Ovary (tissue), 9 donors: Measurements from ENCODE around the gene SPEG. TPM values are rescaled to one million over a fixed set of nuclear protein-coding genes. Genes with fewer than 3 reads are reported as not detected.

ENCODE experiments used
- DNase-seq, 5 donors: peaks; one replicate each; pipeline ENCODE4 v3.0.0-alpha.2; 2019 to 2020
- H3K27ac ChIP-seq, 2 donors: fragments of 200-600 bp; one replicate each; pipeline versions ENCODE4 v1.5.1 to v1.8.0; 2019 to 2022
- H3K27me3 ChIP-seq: fragments of 200-600 bp; one replicate; pipeline ENCODE4 v1.8.0; 2022
- H3K36me3 ChIP-seq: fragments of 200-600 bp; sonication (generic); one replicate; pipeline ENCODE4 v1.5.1; 2019
- H3K4me1 ChIP-seq: one replicate; pipeline ENCODE4 v1.8.1; 2013; ENCODE audit warnings: mild to moderate bottlenecking, moderate library complexity; ENCODE audit not compliant: insufficient read depth
- H3K4me3 ChIP-seq: fragments of 200-600 bp; sonication (generic); one replicate; pipeline ENCODE4 v1.5.1; 2017
- H3K9me3 ChIP-seq, 2 donors: fragments of 200-600 bp in 1 of 2; sonication (generic) in 1 of 2; one replicate each; pipeline versions ENCODE4 v1.5.1 to v1.8.1; 2013 to 2019; ENCODE audit warnings: mild to moderate bottlenecking in 1 of 2, moderate library complexity in 1 of 2
- CTCF ChIP-seq, 3 donors: fragments of 450-650 bp in 2 of 3; fragments of 200-600 bp in 1 of 3; IDR thresholded peaks; one replicate each; pipeline versions ENCODE4 v1.5.1 to v1.8.0; 2016 to 2022; ENCODE audit warnings: antibody characterized with exemption in 3 of 3, mild to moderate bottlenecking in 1 of 3
- EP300 ChIP-seq: sonication (generic); formaldehyde crosslinking; IDR thresholded peaks from one replicate; pipeline ENCODE4 v1.6.1; 2017; ENCODE audit warnings: antibody characterized with exemption
- POLR2A ChIP-seq: fragments of 450-650 bp; IDR thresholded peaks from one replicate; pipeline ENCODE4 v1.6.1; 2017; ENCODE audit warnings: antibody characterized with exemption, mild to moderate bottlenecking, moderate library complexity
- WGBS, 3 donors: extraction: QIAGEN DNeasy Blood & Tissue Kit in 1 of 3; methylation state at CpG; one replicate each; pipeline versions ENCODE4 v1.1.5 to v1.1.7; 2013 to 2017; 5-methylcytosine and 5-hydroxymethylcytosine counted together
- intact Hi-C, 4 donors: fragments of 100-400 bp; cut with DNase I; formaldehyde crosslinking; loops; one replicate each; pipeline versions ENCODE4 v1.11.0 to v1.15.1; 2022 to 2023
- polyA plus RNA-seq, 2 donors: library from polyadenylated mRNA; stranded (reverse); fragments of 200-250 nt in 1 of 2; fragments of 350-450 nt in 1 of 2; fragmentation: Illumina TruSeq in 1 of 2; extraction: RNeasy Lipid Tissue Mini Kit (QIAGEN cat#74804) in 1 of 2; gene quantifications; one replicate each; pipeline ENCODE4 v1.2.3, GENCODE V29; 2013 to 2014
- total RNA-seq, 7 donors: library from RNA; depleted of rRNA in 2 of 7; stranded (reverse); fragments of >200 nt in 2 of 7; fragmentation: NEBNext Ultra II Directional in 3 of 7; extraction: Animal tissue kit (Norgen Biotek cat#: 25700) in 3 of 7; gene quantifications; one replicate each; pipeline versions ENCODE4 v1.1.0 to v1.2.4, GENCODE V29; 2016 to 2023
- donor health status: DM: no; HTN: no; CAD: no; lungs with moderate emphysema.
- donor health status: DM: no; HTN: no; CAD: no.
- donor health status: Bipolar disorder and iron deficiency.
- donor health status: DM: yes; HTN: yes; CAD: no.
- donor health status: DM: no; HTN: no; CAD: no.
- donor health status: DM: yes; HTN: yes; CAD: no.

SPEG gene
- total and polyA plus RNA-seq, 9 donors: 9.9 to 79.7 (median 29.6) TPM

GRCh38 chr2:219437141-219437540, 2.5 kb downstream of the SPEG start:
- no peak for DNase-seq
- intact Hi-C loops: no loop called here
- Histone ChIP-seq H3K27ac (no peak overlapping the region), H3K4me1 (peaks cover 2% of the 10 kb centered on the region), H3K27me3 (no peaks in the 10 kb centered on the region), H3K9me3 (no peaks in the 10 kb centered on the region), H3K4me3 (no peak overlapping the region), H3K36me3 (no peaks in the 10 kb centered on the region)
- TF ChIP-seq EP300: no peak
- no peak for TF ChIP-seq POLR2A
- TF ChIP-seq CTCF (IDR thresholded peaks at IDR 0.05): no peak
- 82 to 92% (median 91%) methylated on average over 3 of the region's 3 CpGs for WGBS, 3 donors

GRCh38 chr2:219437690-219438206, 3.1 kb downstream of the SPEG start:
- TF ChIP-seq EP300 (no peak), CTCF (IDR thresholded peaks at IDR 0.05) (no peak), POLR2A (no peak)
- peak in 1 of 5 donors; percentile 12 for DNase-seq
- Histone ChIP-seq H3K4me1 (peaks cover 4% of the 10 kb centered on the region), H3K36me3 (no peaks in the 10 kb centered on the region), H3K27me3 (no peaks in the 10 kb centered on the region), H3K4me3 (no peak overlapping the region), H3K9me3 (no peaks in the 10 kb centered on the region), H3K27ac (no peak overlapping the region)
- 53 to 81% (median 80%) methylated on average over 6 of the region's 6 CpGs for WGBS, 3 donors
- intact Hi-C loops: no loop called here

- 87 to 96% (median 89%) methylated on average over 4 of the region's 4 CpGs for WGBS, 3 donors
- DNase-seq: no peak
- intact Hi-C loops: no loop called here
- H3K4me1 ChIP-seq: peaks cover 7% of the 10 kb centered on the region
- H3K9me3 ChIP-seq: no peaks in the 10 kb centered on the region
- H3K4me3 ChIP-seq: no peak overlapping the region
- H3K27ac ChIP-seq: no peak overlapping the region
- no peaks in the 10 kb centered on the region for H3K27me3 ChIP-seq
- no peaks in the 10 kb centered on the region for H3K36me3 ChIP-seq
- TF ChIP-seq POLR2A: no peak
- no peak for TF ChIP-seq CTCF (IDR thresholded peaks at IDR 0.05)
- no peak for TF ChIP-seq EP300
Measured at GRCh38 chr2:219438453-219438852, 3.8 kb downstream of the SPEG start.

- H3K9me3 ChIP-seq: no peaks in the 10 kb centered on the region
- intact Hi-C loops: no loop called here
- TF ChIP-seq POLR2A (no peak), CTCF (IDR thresholded peaks at IDR 0.05) (no peak), EP300 (no peak)
- no peak for DNase-seq
- 37 to 65% (median 64%) methylated on average over 6 of the region's 6 CpGs for WGBS, 3 donors
- H3K4me1 ChIP-seq: peaks cover 7% of the 10 kb centered on the region
- no peaks in the 10 kb centered on the region for H3K27me3 ChIP-seq
- H3K27ac ChIP-seq: no peak overlapping the region
- H3K4me3 ChIP-seq: no peak overlapping the region
- H3K36me3 ChIP-seq: no peaks in the 10 kb centered on the region
Measured at GRCh38 chr2:219439506-219439905, 4.9 kb downstream of the SPEG start.
